SK-N-SH treated with all-trans-retinoic acid at 6 μM for 48 hours (cell line): ENCODE measurements around the gene ACAA1.

Experiments
- ATAC-seq: fragments of 200-7000 bp; cut with Tn5 transposase; 3 replicates; pipeline ENCODE4 v1.9.1; 2020; ENCODE audit warnings: mild to moderate bottlenecking, moderate library complexity
- ARNTL ChIP-seq: fragments of 450-650 bp; formaldehyde crosslinking; IDR thresholded peaks from 2 replicates; pipeline ENCODE4 v1.5.0; 2020; ENCODE audit warnings: low read depth, mild to moderate bottlenecking, moderate library complexity, borderline replicate concordance
- BACH2 ChIP-seq: fragments of 250-450 bp; sonication (Bioruptor Pico); IDR thresholded peaks from 2 replicates; pipeline ENCODE4 v1.9.0; 2021; ENCODE audit warnings: mild to moderate bottlenecking, borderline replicate concordance
- CREB5 ChIP-seq: fragments of 250-450 bp; sonication (Bioruptor Pico); IDR thresholded peaks from 2 replicates; pipeline ENCODE4 v1.5.1; 2020; ENCODE audit warnings: low read depth, mild to moderate bottlenecking, moderate library complexity
- CSDC2 ChIP-seq: fragments of 250-450 bp; sonication (Bioruptor Pico); IDR thresholded peaks from 2 replicates; pipeline ENCODE4 v1.5.0; 2020; ENCODE audit warnings: mild to moderate bottlenecking, moderate library complexity
- CSRNP3 ChIP-seq: fragments of 250-450 bp; sonication (Bioruptor Pico); IDR thresholded peaks from 2 replicates; pipeline ENCODE4 v1.5.1; 2021; ENCODE audit warnings: mild to moderate bottlenecking, moderate library complexity
- ESRRG ChIP-seq: fragments of 250-450 bp; sonication (Bioruptor Pico); IDR thresholded peaks from 2 replicates; pipeline ENCODE4 v1.6.1; 2021; ENCODE audit warnings: mild to moderate bottlenecking
- GLIS3 ChIP-seq: fragments of 250-450 bp; sonication (Bioruptor Pico); IDR thresholded peaks from 2 replicates; pipeline ENCODE4 v1.5.0; 2020; ENCODE audit warnings: mild to moderate bottlenecking, moderate library complexity
- OSR1 ChIP-seq: fragments of 250-450 bp; sonication (Bioruptor Pico); IDR thresholded peaks from 2 replicates; pipeline ENCODE4 v1.8.0; 2022; ENCODE audit warnings: moderate library complexity, mild to moderate bottlenecking, inconsistent platforms
- POU6F1 ChIP-seq: fragments of 250-450 bp; sonication (Bioruptor Pico); IDR thresholded peaks from 2 replicates; pipeline ENCODE4 v1.8.0; 2021; ENCODE audit warnings: low read depth, mild to moderate bottlenecking, moderate library complexity, borderline replicate concordance
- PPARA ChIP-seq: fragments of 250-450 bp; sonication (Bioruptor Pico); IDR thresholded peaks from 2 replicates; pipeline ENCODE4 v1.5.0; 2020; ENCODE audit warnings: mild to moderate bottlenecking, borderline replicate concordance
- RARB ChIP-seq: fragments of 250-450 bp; sonication (Bioruptor Pico); IDR thresholded peaks from 2 replicates; pipeline ENCODE4 v1.8.0; 2021; ENCODE audit warnings: mild to moderate bottlenecking, moderate library complexity
- SNAI2 ChIP-seq: fragments of 250-450 bp; sonication (Bioruptor Pico); IDR thresholded peaks from 2 replicates; pipeline ENCODE4 v1.5.0; 2020; ENCODE audit warnings: mild to moderate bottlenecking, moderate library complexity
- TCF4 ChIP-seq: fragments of 250-450 bp; sonication (Bioruptor Pico); IDR thresholded peaks from 2 replicates; pipeline ENCODE4 v1.8.0; 2021; ENCODE audit warnings: mild to moderate bottlenecking, moderate library complexity, borderline replicate concordance
- TSHZ2 ChIP-seq: fragments of 250-450 bp; sonication (Bioruptor Pico); IDR thresholded peaks from 2 replicates; pipeline ENCODE4 v1.5.0; 2020; ENCODE audit warnings: mild to moderate bottlenecking, moderate library complexity
- ZFP30 ChIP-seq: fragments of 450-650 bp; formaldehyde crosslinking; IDR thresholded peaks from 2 replicates; pipeline ENCODE4 v1.5.0; 2022; ENCODE audit warnings: mild to moderate bottlenecking, moderate library complexity
- ZNF565 ChIP-seq: fragments of 450-650 bp; formaldehyde crosslinking; conservative IDR thresholded peaks from 2 replicates; pipeline ENCODE4 v1.5.0; 2020; ENCODE audit warnings: low read depth, mild to moderate bottlenecking, moderate library complexity
- ZNF70 ChIP-seq: fragments of 450-650 bp; formaldehyde crosslinking; IDR thresholded peaks from 2 replicates; pipeline ENCODE4 v1.5.0; 2020; ENCODE audit warnings: mild to moderate bottlenecking, moderate library complexity
- ZNF8 ChIP-seq: fragments of 450-650 bp; formaldehyde crosslinking; IDR thresholded peaks from 2 replicates; pipeline ENCODE4 v1.5.0; 2020; ENCODE audit warnings: mild to moderate bottlenecking, moderate library complexity

Gene ACAA1

GRCh38 chr3:38131621-38132369, 5.1 kb downstream of the ACAA1 start (continued):
- no peak for TF ChIP-seq ZFP30 (CRISPR knock-in tag)
- TF ChIP-seq CSRNP3 (CRISPR knock-in tag), result no peak
- TF ChIP-seq ZNF8 (CRISPR knock-in tag), result no peak
- TF ChIP-seq ARNTL (CRISPR knock-in tag), result no peak
- no peak for TF ChIP-seq CREB5
- TF ChIP-seq ESRRG (CRISPR knock-in tag), result no peak
- TF ChIP-seq ZNF70 (CRISPR knock-in tag), result no peak
- TF ChIP-seq, all 23 proteins: peak for 0

GRCh38 chr3:38130631-38131065, 6.3 kb downstream of the ACAA1 start:
- ATAC-seq, result no peak
- TF ChIP-seq POU6F1 (CRISPR knock-in tag), result no peak
- no peak for TF ChIP-seq SNAI2 (CRISPR knock-in tag)
- no peak for TF ChIP-seq PPARA
- TF ChIP-seq, all 23 proteins: peak for 0

- ATAC-seq, result no peak
- TF ChIP-seq RARB (CRISPR knock-in tag) (no peak), ZFP30 (CRISPR knock-in tag) (no peak), BACH2 (CRISPR knock-in tag) (no peak), ZNF565 (CRISPR knock-in tag) (no peak), TSHZ2 (CRISPR knock-in tag) (no peak), GLIS3 (CRISPR knock-in tag) (no peak), CREB5 (no peak)
These were observed 7.9 kb downstream of the ACAA1 start for GRCh38 chr3:38129058-38129457.

- ATAC-seq, result no peak
- TF ChIP-seq CSDC2 (no peak), GLIS3 (CRISPR knock-in tag) (no peak), ZNF8 (CRISPR knock-in tag) (no peak), ZFP30 (CRISPR knock-in tag) (no peak), ZNF565 (CRISPR knock-in tag) (no peak), BACH2 (CRISPR knock-in tag) (no peak), POU6F1 (CRISPR knock-in tag) (no peak), ARNTL (CRISPR knock-in tag) (no peak), ZNF70 (CRISPR knock-in tag) (no peak), OSR1 (no peak), TCF4 (CRISPR knock-in tag) (no peak), CREB5 (no peak), SNAI2 (CRISPR knock-in tag) (no peak), ESRRG (CRISPR knock-in tag) (no peak), TSHZ2 (CRISPR knock-in tag) (no peak)
These were observed 8.6 kb downstream of the ACAA1 start for GRCh38 chr3:38128303-38128655.
